GM12878 (cell line): Measurements from ENCODE around the gene MOAP1. TPM values are rescaled to one million over a fixed set of nuclear protein-coding genes. Genes with fewer than 3 reads are reported as not detected.

Experiments used
- ASH2L ChIP-seq: fragments of 300-600, 200-600 bp; sonication (generic); IDR thresholded peaks from 2 replicates; pipeline ENCODE4 v1.6.1; 2017; ENCODE audit warnings: low read depth, mild to moderate bottlenecking, borderline replicate concordance
- BCL11A ChIP-seq: IDR thresholded peaks from 2 replicates; pipeline ENCODE4 v1.6.1; 2011; ENCODE audit warnings: low read depth, low read length
- E2F8 ChIP-seq: fragments of 450-650 bp; IDR thresholded peaks from 2 replicates; pipeline ENCODE4 v1.6.1; 2018; ENCODE audit warnings: mild to moderate bottlenecking, low read depth, moderate library complexity; ENCODE audit not compliant: partially characterized antibody
- E4F1 ChIP-seq: fragments of 450-650 bp; IDR thresholded peaks from 2 replicates; pipeline ENCODE4 v1.6.1; 2018; ENCODE audit warnings: borderline replicate concordance, mild to moderate bottlenecking; ENCODE audit not compliant: partially characterized antibody
- EED ChIP-seq: sonication (generic); IDR thresholded peaks from 2 replicates; pipeline ENCODE4 v1.6.1; 2016; ENCODE audit warnings: antibody characterized with exemption, low read depth
- ETV6 ChIP-seq, 2 experiments: fragments of 450-650 bp in 1 of 2; IDR thresholded peaks in 1 of 2; conservative IDR thresholded peaks in 1 of 2; 2 replicates each; pipeline ENCODE4 v1.6.1; 2014; ENCODE audit warnings: antibody characterized with exemption in 1 of 2, borderline replicate concordance in 1 of 2, low read depth in 1 of 2, mild to moderate bottlenecking in 1 of 2, moderate library complexity in 1 of 2
- HCFC1 ChIP-seq: fragments of 150-350 bp; IDR thresholded peaks from 2 replicates; pipeline ENCODE4 v1.6.1; 2014; ENCODE audit warnings: low read length
- HDGF ChIP-seq: fragments of 450-650 bp; IDR thresholded peaks from 2 replicates; pipeline ENCODE4 v1.6.1; 2016; ENCODE audit warnings: antibody characterized with exemption
- KDM1A ChIP-seq: fragments of 200-600 bp; sonication (generic); IDR thresholded peaks from 2 replicates; pipeline ENCODE4 v1.6.1; 2016; ENCODE audit warnings: borderline replicate concordance
- MAX ChIP-seq: IDR thresholded peaks from 2 replicates; pipeline ENCODE4 v1.6.1; 2012; ENCODE audit warnings: low read depth, low read length, improper control_type of control experiment
- MXI1 ChIP-seq: fragments of 150-350 bp; IDR thresholded peaks from 2 replicates; pipeline ENCODE4 v1.6.1; 2011; ENCODE audit warnings: low read depth, mild to moderate bottlenecking, inconsistent platforms, low read length, improper control_type of control experiment
- NR2C1 ChIP-seq: fragments of 450-650 bp; IDR thresholded peaks from 2 replicates; pipeline ENCODE4 v1.6.1; 2017; ENCODE audit warnings: antibody characterized with exemption, mild to moderate bottlenecking, moderate library complexity
- RAD21 ChIP-seq: IDR thresholded peaks from 2 replicates; pipeline ENCODE4 v1.6.1; 2011; ENCODE audit warnings: mild to moderate bottlenecking, low read depth, low read length, moderate library complexity; ENCODE audit not compliant: insufficient read depth
- RBBP5 ChIP-seq: fragments of 200-600 bp; sonication (generic); conservative IDR thresholded peaks from 2 replicates; pipeline ENCODE4 v1.6.1; 2016
- SMAD1 ChIP-seq: fragments of 450-650 bp; IDR thresholded peaks from 2 replicates; pipeline ENCODE4 v1.6.1; 2018; ENCODE audit warnings: mild to moderate bottlenecking, low read depth; ENCODE audit not compliant: partially characterized antibody
- STAT1 ChIP-seq: fragments of 450-650 bp; conservative IDR thresholded peaks from 2 replicates; pipeline ENCODE4 v1.6.1; 2014; ENCODE audit warnings: antibody characterized with exemption, mild to moderate bottlenecking
- ZBTB40 ChIP-seq: fragments of 450-650 bp; IDR thresholded peaks from 2 replicates; pipeline ENCODE4 v1.6.1; 2016; ENCODE audit warnings: mild to moderate bottlenecking, moderate library complexity, borderline replicate concordance
- ZNF622 ChIP-seq: fragments of 450-650 bp; IDR thresholded peaks from 2 replicates; pipeline ENCODE4 v1.6.1; 2017; ENCODE audit warnings: mild to moderate bottlenecking, inconsistent platforms
- polyA plus RNA-seq, 11 experiments: library from polyadenylated mRNA; depleted of rRNA in 4 of 11; unstranded in 6 of 11; stranded (reverse) in 5 of 11; fragments of >200 nt; fragmentation: Nextera tagmentation in 4 of 11; fragmentation: Illumina TruSeq in 1 of 11; extraction: Ambion mirVana in 4 of 11; extraction: Trizol in 1 of 11; gene quantifications; 1 replicate in 1 of 11; 2 replicates in 10 of 11; pipeline versions ENCODE4 v1.2.1 to v1.2.3, GENCODE V29; 2011 to 2016; ENCODE audit warnings: inconsistent platforms in 2 of 11, missing spikeins in 2 of 11, low read depth in 1 of 11
- total RNA-seq, 4 experiments: library from RNA; depleted of rRNA in 3 of 4; stranded (reverse); fragments of >200 nt in 3 of 4; fragmentation: Illumina TruSeq in 1 of 4; extraction: Trizol in 1 of 4; gene quantifications; 2 replicates each; pipeline versions ENCODE4 v1.2.1 to v1.2.3, GENCODE V29; 2013 to 2021

MOAP1 gene
- total and polyA plus RNA-seq, 10 of the 15 experiments (the other 5 are each of a cell fraction or from before 2014, with no cell fraction given): 3.1 to 51.9 (median 11.4) TPM

GRCh38 chr14:93206793-93207467 is 22.2 kb upstream of the MOAP1 start, which contains the start of the genes GON7 and UBR7 (continued):
- TF ChIP-seq ZBTB40: peak; percentile 94
- TF ChIP-seq E2F8: peak; percentile 90
- TF ChIP-seq STAT1: no peak
- no peak for TF ChIP-seq HCFC1
- no peak for TF ChIP-seq KDM1A
- TF ChIP-seq EED: peak; percentile 94
- TF ChIP-seq BCL11A: no peak
- TF ChIP-seq HDGF: 0 out of 2 replicates have a peak, but pooled peaks have one; percentile 21
- TF ChIP-seq ASH2L: no peak
- TF ChIP-seq ETV6 (conservative IDR thresholded peaks at IDR 0.05 in 1 of 2, IDR thresholded peaks at IDR 0.05 in 1 of 2; ENCODE audit: borderline replicate concordance in 1 of 2, low read depth in 1 of 2): peak in 1 of 2 experiments; percentile 90; a peak in 3 of 4 replicates
- no peak for TF ChIP-seq SMAD1
- peak; percentile 70 for TF ChIP-seq E4F1
- TF ChIP-seq RAD21: 0 out of 2 replicates have a peak, but pooled peaks have one; percentile 13
- TF ChIP-seq MXI1: peak; percentile 88
- TF ChIP-seq MAX: peak; percentile 27
- peak; percentile 86 for TF ChIP-seq NR2C1
- TF ChIP-seq ZNF622: no peak
- TF ChIP-seq RBBP5: no peak
